ENCODE measurements around the gene SEMA3G. TPM values are rescaled to one million over a fixed set of nuclear protein-coding genes. Genes with fewer than 3 reads are reported as not detected.

Gene SEMA3G
- total RNA-seq, 4 donors from 2014 or later: 0.34 to 9.8 (median 3.4) TPM

- H3K36me3 ChIP-seq: peaks cover 0 to 15% (median 0%) of the 10 kb centered on the region in 3 donors
- no peaks in the 10 kb centered on the region for H3K4me1 ChIP-seq
- 68 to 76% methylated on average over 3 to 9 of the region's 10 CpGs for WGBS, 2 donors
- H3K4me3 ChIP-seq: no peak overlapping the region
- peak in 3 of 6 experiments; percentile 29 to 55 (median 37) for TF ChIP-seq CTCF (IDR thresholded peaks at IDR 0.05)
- no peak for TF ChIP-seq POLR2A (IDR thresholded peaks at IDR 0.05)
- intact Hi-C loops (cut with DNase I): no loop called here
- no peaks in the 10 kb centered on the region for H3K27me3 ChIP-seq
- no peaks in the 10 kb centered on the region for H3K9me3 ChIP-seq
- no peak for DNase-seq
- no peak overlapping the region for H3K27ac ChIP-seq
Measured at GRCh38 chr3:52385157-52385556, 59.7 kb downstream of the SEMA3G start.

GRCh38 chr3:52384019-52384761 lies 60.7 kb downstream of the SEMA3G start:
- TF ChIP-seq CTCF (IDR thresholded peaks at IDR 0.05): no peak
- no peak for TF ChIP-seq POLR2A (IDR thresholded peaks at IDR 0.05)
- Histone ChIP-seq H3K4me1 (no peaks in the 10 kb centered on the region), H3K36me3 (peaks cover 0 to 13% (median 0%) of the 10 kb centered on the region in 3 donors), H3K27ac (no peak overlapping the region), H3K27me3 (no peaks in the 10 kb centered on the region), H3K9me3 (no peaks in the 10 kb centered on the region), H3K4me3 (no peak overlapping the region)
- 62 to 86% methylated on average over 3 to 6 of the region's 9 CpGs for WGBS, 2 donors
- intact Hi-C loops (cut with DNase I): no loop called here
- DNase-seq: no peak

- H3K4me3 ChIP-seq: no peak overlapping the region
- intact Hi-C loops (cut with DNase I): no loop called here
- no peak for DNase-seq
- no peaks in the 10 kb centered on the region for H3K27me3 ChIP-seq
- no peak for TF ChIP-seq CTCF (IDR thresholded peaks at IDR 0.05)
- no peak for TF ChIP-seq POLR2A (IDR thresholded peaks at IDR 0.05)
- WGBS, 2 donors: 100% methylated on average over 4 of the region's 14 CpGs; no CpG with 5 or more reads in 1 of the 2 donors
- H3K4me1 ChIP-seq: no peaks in the 10 kb centered on the region
- no peak overlapping the region for H3K27ac ChIP-seq
- H3K9me3 ChIP-seq: no peaks in the 10 kb centered on the region
- peaks cover 0 to 5% (median 0%) of the 10 kb centered on the region in 3 donors for H3K36me3 ChIP-seq
Measured at GRCh38 chr3:52383446-52383845, 61.5 kb downstream of the SEMA3G start.

Other genes starting within 250 kb of the SEMA3G start
- 10 to 100 TPM; 28.3 to 45.5 (median 35.1) TPM for gene ALAS1, start 246.9 kb downstream of the SEMA3G start, total RNA-seq
- gene TLR9, start 219.5 kb downstream of the SEMA3G start, total RNA-seq: not detected
- 10 to 100 TPM; 31.6 to 74.9 (median 55.7) TPM for gene TWF2, start 205.9 kb downstream of the SEMA3G start, total RNA-seq
- gene PPM1M, start 199.3 kb downstream of the SEMA3G start, total RNA-seq: 10 to 100 TPM in 3 of 4 donors, 1 to 10 TPM in 1; 3.2 to 25.6 (median 12.3) TPM
- gene WDR82, start 166.5 kb downstream of the SEMA3G start, total RNA-seq: 10 to 100 TPM; 42.7 to 58.7 (median 52.9) TPM
- gene GLYCTK, start 157.3 kb downstream of the SEMA3G start, total RNA-seq: 1 to 10 TPM; 4.5 to 8.0 (median 7.5) TPM
- gene DNAH1, start 128.8 kb downstream of the SEMA3G start, total RNA-seq: 1 to 10 TPM; 1.3 to 5.9 (median 1.9) TPM
- gene BAP1, start 35.1 kb downstream of the SEMA3G start, total RNA-seq: 10 to 100 TPM; 51.0 to 75.5 (median 56.2) TPM
- gene PHF7, start 34.4 kb downstream of the SEMA3G start, total RNA-seq: 1 to 10 TPM; 1.0 to 7.1 (median 4.5) TPM
- 1 to 10 TPM in 1 of 4 donors, not detected in 3; 4.1 TPM for gene TNNC1, start 8.9 kb upstream of the SEMA3G start, total RNA-seq
- 10 to 100 TPM; 33.6 to 82.2 (median 40.6) TPM for gene NISCH, start 10.5 kb upstream of the SEMA3G start, total RNA-seq
- gene STAB1, start 50.2 kb upstream of the SEMA3G start, total RNA-seq: 10 to 100 TPM in 3 of 4 donors, 1 to 10 TPM in 1; 5.6 to 69.4 (median 32.3) TPM
- 10 to 100 TPM; 58.9 to 79.5 (median 70.2) TPM for gene NT5DC2, start 88.8 kb upstream of the SEMA3G start, total RNA-seq
- gene UQCC5, start 91.5 kb upstream of the SEMA3G start, total RNA-seq: 1 to 10 TPM in 3 of 4 donors, under 1 TPM in 1; 0.32 to 5.1 (median 1.9) TPM
- 10 to 100 TPM; 34.0 to 76.4 (median 63.7) TPM for gene PBRM1, start 240.8 kb upstream of the SEMA3G start, total RNA-seq
- gene GNL3, start 240.9 kb upstream of the SEMA3G start, total RNA-seq: 100 to 1,000 TPM in 3 of 4 donors, 10 to 100 TPM in 1; 95.8 to 184 (median 112) TPM